HEK293 (cell line): ENCODE measurements around the gene EBI3.

ENCODE experiments used
- BCL11A ChIP-seq: fragments of 450-650 bp; formaldehyde crosslinking; IDR thresholded peaks from 2 replicates; pipeline ENCODE4 v1.5.1; 2016; ENCODE audit warnings: low read depth, missing biosample characterization, missing genetic modification characterization
- GLIS2 ChIP-seq: fragments of 450-650 bp; formaldehyde crosslinking; IDR thresholded peaks from 2 replicates; pipeline ENCODE4 v1.5.1; 2016; ENCODE audit warnings: missing biosample characterization, missing genetic modification characterization
- IKZF3 ChIP-seq: fragments of 450-650 bp; IDR thresholded peaks from 2 replicates; pipeline ENCODE4 v1.5.0; 2018; ENCODE audit warnings: missing biosample characterization, mild to moderate bottlenecking, missing genetic modification characterization, moderate library complexity
- OVOL3 ChIP-seq: fragments of 450-650 bp; formaldehyde crosslinking; IDR thresholded peaks from 2 replicates; pipeline ENCODE4 v1.5.1; 2016; ENCODE audit warnings: missing biosample characterization, missing genetic modification characterization
- SCRT1 ChIP-seq: fragments of 450-650 bp; formaldehyde crosslinking; IDR thresholded peaks from 2 replicates; pipeline ENCODE4 v1.5.1; 2016; ENCODE audit warnings: missing biosample characterization, missing genetic modification characterization, borderline replicate concordance
- YY2 ChIP-seq: fragments of 450-650 bp; formaldehyde crosslinking; IDR thresholded peaks from 2 replicates; pipeline ENCODE4 v1.5.1; 2016; ENCODE audit warnings: missing biosample characterization, missing genetic modification characterization
- ZBTB20 ChIP-seq: fragments of 450-650 bp; formaldehyde crosslinking; IDR thresholded peaks from 2 replicates; pipeline ENCODE4 v1.5.1; 2016; ENCODE audit warnings: missing biosample characterization, missing genetic modification characterization
- ZBTB48 ChIP-seq: fragments of 450-650 bp; formaldehyde crosslinking; IDR thresholded peaks from 2 replicates; pipeline ENCODE4 v1.5.1; 2016; ENCODE audit warnings: missing biosample characterization, missing genetic modification characterization
- ZNF114 ChIP-seq: fragments of 450-650 bp; formaldehyde crosslinking; IDR thresholded peaks from 2 replicates; pipeline ENCODE4 v1.5.0; 2017; ENCODE audit warnings: missing biosample characterization, missing genetic modification characterization
- ZNF121 ChIP-seq: fragments of 450-650 bp; formaldehyde crosslinking; IDR thresholded peaks from 2 replicates; pipeline ENCODE4 v1.5.1; 2016; ENCODE audit warnings: missing biosample characterization, missing genetic modification characterization
- ZNF132 ChIP-seq: fragments of 450-650 bp; formaldehyde crosslinking; IDR thresholded peaks from 2 replicates; pipeline ENCODE4 v1.5.1; 2017; ENCODE audit warnings: missing biosample characterization, missing genetic modification characterization, borderline replicate concordance
- ZNF146 ChIP-seq: fragments of 450-650 bp; formaldehyde crosslinking; IDR thresholded peaks from 2 replicates; pipeline ENCODE4 v1.5.1; 2016; ENCODE audit warnings: missing biosample characterization, missing genetic modification characterization
- ZNF16 ChIP-seq: fragments of 450-650 bp; formaldehyde crosslinking; IDR thresholded peaks from 2 replicates; pipeline ENCODE4 v1.5.1; 2016; ENCODE audit warnings: low read depth, missing biosample characterization, missing genetic modification characterization
- ZNF174 ChIP-seq: fragments of 450-650 bp; formaldehyde crosslinking; IDR thresholded peaks from 2 replicates; pipeline ENCODE4 v1.5.0; 2017; ENCODE audit warnings: missing biosample characterization, mild to moderate bottlenecking, missing genetic modification characterization
- ZNF184 ChIP-seq: fragments of 450-650 bp; IDR thresholded peaks from 2 replicates; pipeline ENCODE4 v1.5.1; 2018; ENCODE audit warnings: missing biosample characterization, mild to moderate bottlenecking, missing genetic modification characterization
- ZNF266 ChIP-seq: fragments of 450-650 bp; formaldehyde crosslinking; IDR thresholded peaks from 2 replicates; pipeline ENCODE4 v1.5.1; 2016; ENCODE audit warnings: missing biosample characterization, missing genetic modification characterization, low read depth
- ZNF274 ChIP-seq, 2 experiments: fragments of 200-500 bp in 1 of 2; fragments of 450-650 bp in 1 of 2; sonication (Bioruptor generic) in 1 of 2; formaldehyde crosslinking in 1 of 2; IDR thresholded peaks; 2 replicates each; pipeline versions ENCODE4 v1.5.1 to v1.6.1; 2014 to 2016; ENCODE audit warnings: borderline replicate concordance in 1 of 2, inconsistent platforms in 1 of 2, low read length in 1 of 2, missing biosample characterization in 1 of 2, missing genetic modification characterization in 1 of 2
- ZNF311 ChIP-seq: fragments of 450-650 bp; formaldehyde crosslinking; IDR thresholded peaks from 2 replicates; pipeline ENCODE4 v1.5.1; 2017; ENCODE audit warnings: missing biosample characterization, missing genetic modification characterization, borderline replicate concordance
- ZNF335 ChIP-seq: fragments of 450-650 bp; formaldehyde crosslinking; conservative IDR thresholded peaks from 2 replicates; pipeline ENCODE4 v1.5.1; 2016; ENCODE audit warnings: missing biosample characterization, missing genetic modification characterization
- ZNF350 ChIP-seq: fragments of 450-650 bp; formaldehyde crosslinking; IDR thresholded peaks from 2 replicates; pipeline ENCODE4 v1.5.0; 2017; ENCODE audit warnings: missing biosample characterization, mild to moderate bottlenecking, missing genetic modification characterization
- ZNF544 ChIP-seq: fragments of 450-650 bp; formaldehyde crosslinking; IDR thresholded peaks from 2 replicates; pipeline ENCODE4 v1.5.0; 2017; ENCODE audit warnings: missing biosample characterization, missing genetic modification characterization
- ZNF561 ChIP-seq: fragments of 450-650 bp; IDR thresholded peaks from 2 replicates; pipeline ENCODE4 v1.5.1; 2018; ENCODE audit warnings: missing biosample characterization, missing genetic modification characterization, borderline replicate concordance
- ZNF571 ChIP-seq: fragments of 450-650 bp; formaldehyde crosslinking; IDR thresholded peaks from 2 replicates; pipeline ENCODE4 v1.5.0; 2017; ENCODE audit warnings: missing biosample characterization, missing genetic modification characterization
- ZNF621 ChIP-seq: fragments of 450-650 bp; formaldehyde crosslinking; IDR thresholded peaks from 2 replicates; pipeline ENCODE4 v1.5.1; 2017; ENCODE audit warnings: missing biosample characterization, missing genetic modification characterization
- ZNF623 ChIP-seq: fragments of 450-650 bp; formaldehyde crosslinking; IDR thresholded peaks from 2 replicates; pipeline ENCODE4 v1.5.1; 2016; ENCODE audit warnings: missing biosample characterization, missing genetic modification characterization
- TF ChIP-seq, protein P1 (sequence below): fragments of 450-650 bp; formaldehyde crosslinking; IDR thresholded peaks from 2 replicates; pipeline ENCODE4 v1.5.1; 2016; ENCODE audit warnings: missing biosample characterization, missing genetic modification characterization
- TF ChIP-seq, protein P2 (sequence below): fragments of 450-650 bp; formaldehyde crosslinking; IDR thresholded peaks from 2 replicates; pipeline ENCODE4 v1.5.1; 2016; ENCODE audit warnings: missing biosample characterization, missing genetic modification characterization
- TF ChIP-seq, protein P3 (sequence below): fragments of 450-650 bp; formaldehyde crosslinking; IDR thresholded peaks from 2 replicates; pipeline ENCODE4 v1.5.1; 2016; ENCODE audit warnings: missing biosample characterization, missing genetic modification characterization
- TF ChIP-seq, protein P4 (sequence below): fragments of 450-650 bp; formaldehyde crosslinking; IDR thresholded peaks from 2 replicates; pipeline ENCODE4 v1.5.1; 2016; ENCODE audit warnings: missing biosample characterization, missing genetic modification characterization
- TF ChIP-seq, protein P5 (sequence below): fragments of 450-650 bp; formaldehyde crosslinking; IDR thresholded peaks from 2 replicates; pipeline ENCODE4 v1.5.1; 2016; ENCODE audit warnings: missing biosample characterization, missing genetic modification characterization

Gene EBI3

DNA sequence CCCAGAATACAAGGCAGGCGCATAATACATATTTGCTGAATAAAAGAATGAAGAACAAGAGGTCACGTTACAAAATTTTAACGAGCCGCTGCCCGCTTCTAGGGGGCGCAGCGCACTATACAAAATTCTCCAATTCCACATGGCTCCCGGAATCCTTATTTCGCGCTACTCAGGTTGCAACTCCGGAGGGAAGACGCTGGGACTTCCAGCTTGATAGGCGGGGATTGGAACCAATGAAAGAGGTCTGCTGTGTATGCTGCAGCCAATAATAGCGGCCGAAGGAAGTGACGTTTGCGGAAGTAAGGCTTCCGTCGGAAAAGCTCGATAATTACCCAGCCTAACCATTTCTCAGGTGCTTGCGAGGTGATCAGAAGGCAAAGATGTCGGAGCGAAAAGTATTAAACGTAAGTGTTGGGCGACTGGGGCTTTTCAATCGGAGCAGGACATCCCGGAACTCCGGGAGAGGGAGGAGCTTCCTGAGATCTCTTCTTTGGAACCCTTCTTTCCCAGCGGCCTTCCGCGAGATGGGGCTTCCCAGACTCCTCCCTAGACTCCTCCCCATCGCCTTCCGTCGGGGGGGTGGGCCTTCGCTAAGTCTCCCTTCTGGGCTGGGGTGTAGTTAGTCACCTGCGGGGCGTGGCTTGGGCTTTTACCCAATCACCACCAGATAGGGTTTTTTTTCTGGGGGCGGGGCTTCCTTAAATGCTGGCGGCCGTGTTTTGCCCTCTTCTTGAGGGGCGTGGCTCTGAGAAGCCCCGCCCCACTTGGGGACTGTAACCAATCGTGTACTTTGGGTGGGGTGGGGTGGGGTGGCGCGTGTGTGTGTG is 17.7 kb downstream of the EBI3 start, which contains the start of gene YJU2 (continued):
- TF ChIP-seq, protein P1, sequence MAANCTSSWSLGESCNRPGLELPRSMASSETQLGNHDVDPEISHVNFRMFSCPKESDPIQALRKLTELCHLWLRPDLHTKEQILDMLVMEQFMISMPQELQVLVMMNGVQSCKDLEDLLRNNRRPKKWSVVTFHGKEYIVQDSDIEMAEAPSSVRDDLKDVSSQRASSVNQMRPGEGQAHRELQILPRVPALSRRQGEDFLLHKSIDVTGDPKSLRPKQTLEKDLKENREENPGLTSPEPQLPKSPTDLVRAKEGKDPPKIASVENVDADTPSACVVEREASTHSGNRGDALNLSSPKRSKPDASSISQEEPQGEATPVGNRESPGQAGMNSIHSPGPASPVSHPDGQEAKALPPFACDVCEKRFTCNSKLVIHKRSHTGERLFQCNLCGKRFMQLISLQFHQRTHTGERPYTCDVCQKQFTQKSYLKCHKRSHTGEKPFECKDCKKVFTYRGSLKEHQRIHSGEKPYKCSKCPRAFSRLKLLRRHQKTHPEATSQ (tag by site-specific recombination): no peak
- TF ChIP-seq BCL11A: no peak
- TF ChIP-seq ZNF184: no peak
- no peak for TF ChIP-seq ZNF174
- TF ChIP-seq ZNF114 (tag by site-specific recombination): no peak
- no peak for TF ChIP-seq ZBTB48 (tag by site-specific recombination)
- TF ChIP-seq SCRT1: no peak
- peak; percentile 66; the same call in 1 of the 2 replicates for TF ChIP-seq ZBTB20 (tag by site-specific recombination)
- TF ChIP-seq ZNF571: no peak
- TF ChIP-seq, protein P2, sequence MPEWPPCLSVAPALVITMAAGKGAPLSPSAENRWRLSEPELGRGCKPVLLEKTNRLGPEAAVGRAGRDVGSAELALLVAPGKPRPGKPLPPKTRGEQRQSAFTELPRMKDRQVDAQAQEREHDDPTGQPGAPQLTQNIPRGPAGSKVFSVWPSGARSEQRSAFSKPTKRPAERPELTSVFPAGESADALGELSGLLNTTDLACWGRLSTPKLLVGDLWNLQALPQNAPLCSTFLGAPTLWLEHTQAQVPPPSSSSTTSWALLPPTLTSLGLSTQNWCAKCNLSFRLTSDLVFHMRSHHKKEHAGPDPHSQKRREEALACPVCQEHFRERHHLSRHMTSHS: no peak
- TF ChIP-seq ZNF132 (tag by site-specific recombination): no peak
- TF ChIP-seq OVOL3 (tag by site-specific recombination): peak; percentile 57; the same call in 1 of the 2 replicates
- no peak for TF ChIP-seq ZNF274 (IDR thresholded peaks at IDR 0.05; ENCODE audit: low read length)
- no peak for TF ChIP-seq ZNF274 (tag by site-specific recombination; IDR thresholded peaks at IDR 0.05; ENCODE audit: borderline replicate concordance)
- TF ChIP-seq ZNF544 (tag by site-specific recombination): no peak
- TF ChIP-seq, protein P3, sequence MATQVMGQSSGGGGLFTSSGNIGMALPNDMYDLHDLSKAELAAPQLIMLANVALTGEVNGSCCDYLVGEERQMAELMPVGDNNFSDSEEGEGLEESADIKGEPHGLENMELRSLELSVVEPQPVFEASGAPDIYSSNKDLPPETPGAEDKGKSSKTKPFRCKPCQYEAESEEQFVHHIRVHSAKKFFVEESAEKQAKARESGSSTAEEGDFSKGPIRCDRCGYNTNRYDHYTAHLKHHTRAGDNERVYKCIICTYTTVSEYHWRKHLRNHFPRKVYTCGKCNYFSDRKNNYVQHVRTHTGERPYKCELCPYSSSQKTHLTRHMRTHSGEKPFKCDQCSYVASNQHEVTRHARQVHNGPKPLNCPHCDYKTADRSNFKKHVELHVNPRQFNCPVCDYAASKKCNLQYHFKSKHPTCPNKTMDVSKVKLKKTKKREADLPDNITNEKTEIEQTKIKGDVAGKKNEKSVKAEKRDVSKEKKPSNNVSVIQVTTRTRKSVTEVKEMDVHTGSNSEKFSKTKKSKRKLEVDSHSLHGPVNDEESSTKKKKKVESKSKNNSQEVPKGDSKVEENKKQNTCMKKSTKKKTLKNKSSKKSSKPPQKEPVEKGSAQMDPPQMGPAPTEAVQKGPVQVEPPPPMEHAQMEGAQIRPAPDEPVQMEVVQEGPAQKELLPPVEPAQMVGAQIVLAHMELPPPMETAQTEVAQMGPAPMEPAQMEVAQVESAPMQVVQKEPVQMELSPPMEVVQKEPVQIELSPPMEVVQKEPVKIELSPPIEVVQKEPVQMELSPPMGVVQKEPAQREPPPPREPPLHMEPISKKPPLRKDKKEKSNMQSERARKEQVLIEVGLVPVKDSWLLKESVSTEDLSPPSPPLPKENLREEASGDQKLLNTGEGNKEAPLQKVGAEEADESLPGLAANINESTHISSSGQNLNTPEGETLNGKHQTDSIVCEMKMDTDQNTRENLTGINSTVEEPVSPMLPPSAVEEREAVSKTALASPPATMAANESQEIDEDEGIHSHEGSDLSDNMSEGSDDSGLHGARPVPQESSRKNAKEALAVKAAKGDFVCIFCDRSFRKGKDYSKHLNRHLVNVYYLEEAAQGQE (tag by site-specific recombination): peak; percentile 48; the same call in 1 of the 2 replicates
- TF ChIP-seq YY2 (tag by site-specific recombination): peak; percentile 90
- TF ChIP-seq ZNF16 (tag by site-specific recombination): no peak
- no peak for TF ChIP-seq GLIS2 (tag by site-specific recombination)
- peak; percentile 48 for TF ChIP-seq ZNF623 (tag by site-specific recombination)
- no peak for TF ChIP-seq ZNF266
- TF ChIP-seq ZNF561: peak; percentile 92
- no peak for TF ChIP-seq ZNF121 (tag by site-specific recombination)
- TF ChIP-seq, protein P4, sequence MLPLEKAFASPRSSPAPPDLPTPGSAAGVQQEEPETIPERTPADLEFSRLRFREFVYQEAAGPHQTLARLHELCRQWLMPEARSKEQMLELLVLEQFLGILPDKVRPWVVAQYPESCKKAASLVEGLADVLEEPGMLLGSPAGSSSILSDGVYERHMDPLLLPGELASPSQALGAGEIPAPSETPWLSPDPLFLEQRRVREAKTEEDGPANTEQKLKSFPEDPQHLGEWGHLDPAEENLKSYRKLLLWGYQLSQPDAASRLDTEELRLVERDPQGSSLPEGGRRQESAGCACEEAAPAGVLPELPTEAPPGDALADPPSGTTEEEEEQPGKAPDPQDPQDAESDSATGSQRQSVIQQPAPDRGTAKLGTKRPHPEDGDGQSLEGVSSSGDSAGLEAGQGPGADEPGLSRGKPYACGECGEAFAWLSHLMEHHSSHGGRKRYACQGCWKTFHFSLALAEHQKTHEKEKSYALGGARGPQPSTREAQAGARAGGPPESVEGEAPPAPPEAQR (tag by site-specific recombination): no peak; the same call in 1 of the 2 replicates
- TF ChIP-seq ZNF146: peak; percentile 35; the same call in 1 of the 2 replicates
- no peak for TF ChIP-seq ZNF621 (tag by site-specific recombination)
- TF ChIP-seq ZNF335 (tag by site-specific recombination): peak; percentile 88
- TF ChIP-seq, protein P5, sequence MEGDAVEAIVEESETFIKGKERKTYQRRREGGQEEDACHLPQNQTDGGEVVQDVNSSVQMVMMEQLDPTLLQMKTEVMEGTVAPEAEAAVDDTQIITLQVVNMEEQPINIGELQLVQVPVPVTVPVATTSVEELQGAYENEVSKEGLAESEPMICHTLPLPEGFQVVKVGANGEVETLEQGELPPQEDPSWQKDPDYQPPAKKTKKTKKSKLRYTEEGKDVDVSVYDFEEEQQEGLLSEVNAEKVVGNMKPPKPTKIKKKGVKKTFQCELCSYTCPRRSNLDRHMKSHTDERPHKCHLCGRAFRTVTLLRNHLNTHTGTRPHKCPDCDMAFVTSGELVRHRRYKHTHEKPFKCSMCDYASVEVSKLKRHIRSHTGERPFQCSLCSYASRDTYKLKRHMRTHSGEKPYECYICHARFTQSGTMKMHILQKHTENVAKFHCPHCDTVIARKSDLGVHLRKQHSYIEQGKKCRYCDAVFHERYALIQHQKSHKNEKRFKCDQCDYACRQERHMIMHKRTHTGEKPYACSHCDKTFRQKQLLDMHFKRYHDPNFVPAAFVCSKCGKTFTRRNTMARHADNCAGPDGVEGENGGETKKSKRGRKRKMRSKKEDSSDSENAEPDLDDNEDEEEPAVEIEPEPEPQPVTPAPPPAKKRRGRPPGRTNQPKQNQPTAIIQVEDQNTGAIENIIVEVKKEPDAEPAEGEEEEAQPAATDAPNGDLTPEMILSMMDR (tag by site-specific recombination): peak; percentile 89
- no peak for TF ChIP-seq ZNF350
- peak; percentile 95 for TF ChIP-seq IKZF3 (tag by site-specific recombination)
- TF ChIP-seq ZNF311 (tag by site-specific recombination): no peak
